ENCODE measurements around the gene RNF214. TPM values are rescaled to one million over a fixed set of nuclear protein-coding genes. Genes with fewer than 3 reads are reported as not detected.

The RNF214 gene
- total and polyA plus RNA-seq, 2 of the 13 experiments (the other 11 are each of a cell fraction or from before 2014, with no cell fraction given): 10.7 to 12.6 TPM

- DNase-seq (ENCODE audit: low spot score): no peak
- in situ Hi-C loops (cut with HindIII; ENCODE audit: extremely low pct_ligation_motif_present, low pct_unique_long_range_greater_than_20kb): loop anchor here (5.0 kb wide), 1 partner anchor 38 kb away; no protein-coding TSS in a partner anchor
- Histone ChIP-seq H2AFZ (ENCODE audit: low read length) (no peak overlapping the region), H3K36me3 (replicated peaks in 1 of 2; ENCODE audit: control insufficient read depth in 1 of 2, insufficient read depth in 2 of 2, low read length in 2 of 2) (peaks cover 0 to 20% of the 10 kb centered on the region in 2 experiments; a peak in 2 of 5 replicates), H4K20me1 (ENCODE audit: insufficient read depth, low read length) (no peaks in the 10 kb centered on the region), H3K9ac (ENCODE audit: insufficient read depth, low read depth, low read length) (no peak overlapping the region), H3K27me3 (ENCODE audit: control insufficient read depth in 1 of 2, insufficient read depth in 2 of 2, low read length in 2 of 2) (no peaks in the 10 kb centered on the region), H3K9me3 (ENCODE audit: low read length) (no peaks in the 10 kb centered on the region), H3K4me2 (ENCODE audit: low read depth, low read length) (no peak overlapping the region), H3K4me1 (ENCODE audit: insufficient read depth, low read length) (peaks cover 16% of the 10 kb centered on the region), H3K4me3 (replicated peaks in 1 of 3; ENCODE audit: insufficient read depth in 1 of 3, low read depth in 2 of 3, low read length in 3 of 3) (no peak overlapping the region), H3K27ac (ENCODE audit: extremely low read length, insufficient read depth, low read length) (no peak overlapping the region), H3K79me2 (ENCODE audit: insufficient read depth, low read length) (no peaks in the 10 kb centered on the region)
- FAIRE-seq: no peak
- ChIA-PET POLR2A (no interaction called here), CTCF (ENCODE audit: low intra/inter-chr PET ratio, low total read pairs) (no interaction called here)
- no TSS peak for BruUV-seq (replicated peaks)
- WGBS (ENCODE audit: low lambda C conversion rate): 95% methylated on average over 9 of the region's 9 CpGs
- intact Hi-C loops (cut with micrococcal nuclease; ENCODE audit: unreplicated experiment): loop anchor here (10.0 kb wide), 1 partner anchor 116 kb away; no protein-coding TSS in a partner anchor
- no peak for ATAC-seq
- TF ChIP-seq DBP (CRISPR knock-in tag; IDR thresholded peaks at IDR 0.05; ENCODE audit: not compliant biosample characterization): no peak
- TF ChIP-seq CC2D1A (CRISPR knock-in tag; IDR thresholded peaks at IDR 0.05): no peak
- no peak for TF ChIP-seq POLR2AphosphoS2 (IDR thresholded peaks at IDR 0.05; ENCODE audit: low read depth, low read length)
- TF ChIP-seq ZNF749 (CRISPR knock-in tag; IDR thresholded peaks at IDR 0.05; ENCODE audit: borderline replicate concordance): no peak
- no peak for TF ChIP-seq ZNF547 (CRISPR knock-in tag; IDR thresholded peaks at IDR 0.05)
- no peak for TF ChIP-seq ATF5 (CRISPR knock-in tag; IDR thresholded peaks at IDR 0.05; ENCODE audit: low read depth)
- TF ChIP-seq ZNF264 (CRISPR knock-in tag; IDR thresholded peaks at IDR 0.05): no peak
- TF ChIP-seq ZNF800 (CRISPR knock-in tag; IDR thresholded peaks at IDR 0.05): no peak
These were observed 11.9 kb upstream of the RNF214 start for GRCh38 chr11:117220568-117220967.

Measured in HepG2 (cell line).